ENCODE measurements around the gene CFAP70. TPM values are rescaled to one million over a fixed set of nuclear protein-coding genes. Genes with fewer than 3 reads are reported as not detected.
A peak's percentile ranks its signal among the peaks of the same experiment; 100 is the strongest.

Gene CFAP70
- total and polyA plus RNA-seq, 2 of the 8 experiments (the other 6 are each of a cell fraction or from before 2014, with no cell fraction given) = 0.21 to 0.30 TPM

DNA sequence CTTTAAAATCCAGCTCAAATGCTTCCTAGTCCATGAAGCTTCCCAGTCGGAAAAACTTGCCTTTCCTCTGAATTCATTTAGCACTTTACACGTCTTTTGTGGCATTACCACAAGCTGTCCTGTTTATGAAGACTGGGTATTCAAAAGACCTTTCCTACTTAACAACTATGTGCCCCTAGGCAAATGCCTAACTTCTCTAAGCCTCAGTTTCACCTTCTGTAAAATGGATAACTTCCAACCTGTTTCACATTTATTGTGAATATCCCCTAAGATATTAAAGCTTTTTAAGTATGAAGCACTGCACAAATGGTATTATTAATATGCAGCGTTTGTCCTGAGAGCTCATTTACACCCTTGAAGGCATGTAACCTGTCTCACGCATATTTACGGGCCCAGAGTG, 843 bp downstream of the CFAP70 start:
- Histone ChIP-seq H3K4ac (replicated peaks; ENCODE audit: insufficient read length, low read depth, low read length) (no peak overlapping the region), H3K27ac (ENCODE audit: low read depth, low read length) (no peak overlapping the region), H3K23me2 (ENCODE audit: low read depth, low read length) (peaks cover 4% of the 10 kb centered on the region), H2BK120ac (replicated peaks; ENCODE audit: low read depth, low read length) (no peak overlapping the region), H4K91ac (replicated peaks; ENCODE audit: insufficient read length, low read length) (no peak overlapping the region), H3K79me1 (ENCODE audit: low read depth, low read length) (no peaks in the 10 kb centered on the region), H2BK20ac (ENCODE audit: low read length) (no peak overlapping the region), H4K20me1 (replicated peaks in 1 of 2; ENCODE audit: control insufficient read depth in 1 of 2, insufficient read depth in 2 of 2, low read length in 2 of 2) (no peaks in the 10 kb centered on the region), H3K4me3 (ENCODE audit: extremely low read depth in 1 of 4, insufficient read depth in 2 of 4, low read depth in 3 of 4, low read length in 4 of 4) (peak overlapping the region; percentile 72 to 81 (median 74); a peak in 7 of 8 replicates), H3K56ac (replicated peaks; ENCODE audit: insufficient read length, low read depth, low read length) (no peak overlapping the region), H3K9me3 (ENCODE audit: insufficient read depth in 2 of 2, low read depth in 1 of 2, low read length in 1 of 2) (no peaks in the 10 kb centered on the region), H2AFZ (ENCODE audit: low read length) (peak overlapping the region; percentile 88; the same call in 1 of the 2 replicates), H3K4me2 (ENCODE audit: insufficient read depth in 1 of 2, low read depth in 2 of 2, low read length in 2 of 2) (peak overlapping the region; percentile 79 to 83), H2AK5ac (ENCODE audit: low read depth, low read length) (no peak overlapping the region; the same call in 1 of the 2 replicates), H3K36me3 (ENCODE audit: control insufficient read depth in 2 of 4, insufficient read depth in 4 of 4, low read length in 3 of 4) (no peaks in the 10 kb centered on the region), H4K8ac (ENCODE audit: extremely low read depth, insufficient read depth, low read length) (no peak overlapping the region), H3K9ac (replicated peaks in 1 of 4; ENCODE audit: extremely low read depth in 1 of 4, low read depth in 3 of 4, low read length in 3 of 4) (peak overlapping the region in 3 of 4 experiments; percentile 83 to 92 (median 83); a peak in 4 of 7 replicates), H3K4me1 (replicated peaks in 1 of 4; ENCODE audit: control insufficient read depth in 3 of 4, insufficient read depth in 4 of 4, low read length in 3 of 4) (peaks cover 0 to 2% (median 0%) of the 10 kb centered on the region in 4 experiments; a peak in 2 of 7 replicates), H3K18ac (ENCODE audit: extremely low read depth, low read length) (no peak overlapping the region), H2BK12ac (ENCODE audit: low read depth, low read length) (no peak overlapping the region), H3K79me2 (ENCODE audit: control insufficient read depth in 1 of 2, insufficient read depth in 2 of 2, low read length in 2 of 2) (no peaks in the 10 kb centered on the region), H2BK15ac (ENCODE audit: low read length) (no peak overlapping the region), H3K14ac (ENCODE audit: insufficient read length) (no peak overlapping the region), H3K27me3 (replicated peaks in 1 of 4; ENCODE audit: control insufficient read depth in 3 of 4, extremely low read depth in 1 of 4, insufficient read depth in 3 of 4, low read length in 3 of 4) (no peaks in the 10 kb centered on the region), H2BK5ac (ENCODE audit: low read depth, low read length) (no peak overlapping the region), H3K23ac (ENCODE audit: insufficient read length) (no peak overlapping the region), H4K5ac (ENCODE audit: insufficient read length, low read depth, low read length) (no peak overlapping the region)
- ChIA-PET CTCF (ENCODE audit: partially characterized antibody) (interaction anchor here (1.6 kb wide), 1 partner anchor 287 kb away, joined by 4 read pairs; no protein-coding TSS in a partner anchor), POLR2A (ENCODE audit: partially characterized antibody) (interaction anchor here (1.0 to 2.3 kb wide), 6 partner anchors 9 to 111 kb away, joined by 3 to 15 read pairs (median 6); partner anchors contain the start of genes ANXA7, DNAJC9 and MRPS16)
- no peak for FAIRE-seq
- 55% methylated on average over 5 of the region's 5 CpGs; no CpG with 5 or more reads in 1 of the 2 experiments for WGBS, 2 experiments (ENCODE audit: extremely low coverage in 1 of 2, insufficient coverage in 1 of 2, insufficient read length in 1 of 2, insufficient replicate concordance in 2 of 2, low coverage in 1 of 2, low lambda C conversion rate in 2 of 2, missing lambda C conversion rate in 1 of 2)
- no peak for DNase-seq (ENCODE audit: low read depth in 1 of 2, low spot score in 2 of 2)
- TF ChIP-seq CTBP2 (IDR thresholded peaks at IDR 0.05; ENCODE audit: borderline replicate concordance, insufficient read depth, insufficient read length, low read length) = no peak
